OCI-LY3 (cell line): ENCODE data around the gene DNASE1L3.

ENCODE experiments used
- EZH2phosphoT487 ChIP-seq: fragments of 200-600 bp; shearing (Covaris generic); IDR thresholded peaks from 2 replicates; pipeline ENCODE4 v1.6.1; 2018; ENCODE audit warnings: antibody characterized with exemption, mixed run types, low read depth
- TF ChIP-seq, protein P1 (sequence below): fragments of 200-600, 300-600 bp; sonication (generic); IDR thresholded peaks from 2 replicates; pipeline ENCODE4 v1.5.1; 2014; ENCODE audit warnings: antibody characterized with exemption, low read length, low read depth

DNA sequence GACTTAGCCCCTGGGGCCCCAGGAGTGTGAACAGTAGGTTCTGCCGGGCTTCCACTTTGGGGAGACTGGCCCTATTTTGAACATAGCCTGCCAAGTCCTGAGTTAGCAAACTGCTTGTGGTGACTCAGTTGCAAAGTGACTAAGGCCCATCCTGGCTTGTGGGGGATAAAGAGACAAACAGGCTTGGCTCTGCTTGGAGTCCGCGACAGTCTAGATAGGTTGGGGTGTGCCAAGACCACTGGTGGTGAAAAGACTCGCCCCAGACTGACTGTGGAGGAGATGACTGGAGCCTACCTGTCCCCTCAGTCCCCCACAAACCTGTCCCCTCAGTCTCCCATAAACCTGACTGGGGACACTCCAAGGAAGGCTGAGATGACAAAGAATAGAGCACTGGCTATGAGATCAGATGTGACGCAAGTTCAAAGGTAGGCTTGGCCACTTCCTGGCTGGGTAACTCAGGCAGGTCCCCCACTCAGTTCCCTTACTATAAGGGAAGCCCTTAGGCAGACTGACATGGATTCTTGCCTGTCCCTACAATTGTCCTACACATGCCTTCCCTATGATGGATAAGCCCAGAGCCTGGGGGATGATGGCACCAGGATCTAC lies 4.3 kb downstream of the DNASE1L3 start:
- TF ChIP-seq, protein P1, sequence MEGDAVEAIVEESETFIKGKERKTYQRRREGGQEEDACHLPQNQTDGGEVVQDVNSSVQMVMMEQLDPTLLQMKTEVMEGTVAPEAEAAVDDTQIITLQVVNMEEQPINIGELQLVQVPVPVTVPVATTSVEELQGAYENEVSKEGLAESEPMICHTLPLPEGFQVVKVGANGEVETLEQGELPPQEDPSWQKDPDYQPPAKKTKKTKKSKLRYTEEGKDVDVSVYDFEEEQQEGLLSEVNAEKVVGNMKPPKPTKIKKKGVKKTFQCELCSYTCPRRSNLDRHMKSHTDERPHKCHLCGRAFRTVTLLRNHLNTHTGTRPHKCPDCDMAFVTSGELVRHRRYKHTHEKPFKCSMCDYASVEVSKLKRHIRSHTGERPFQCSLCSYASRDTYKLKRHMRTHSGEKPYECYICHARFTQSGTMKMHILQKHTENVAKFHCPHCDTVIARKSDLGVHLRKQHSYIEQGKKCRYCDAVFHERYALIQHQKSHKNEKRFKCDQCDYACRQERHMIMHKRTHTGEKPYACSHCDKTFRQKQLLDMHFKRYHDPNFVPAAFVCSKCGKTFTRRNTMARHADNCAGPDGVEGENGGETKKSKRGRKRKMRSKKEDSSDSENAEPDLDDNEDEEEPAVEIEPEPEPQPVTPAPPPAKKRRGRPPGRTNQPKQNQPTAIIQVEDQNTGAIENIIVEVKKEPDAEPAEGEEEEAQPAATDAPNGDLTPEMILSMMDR: no peak
- no peak for TF ChIP-seq EZH2phosphoT487
